ENCODE measurements around the gene NUP107. TPM values are rescaled to one million over a fixed set of nuclear protein-coding genes. Genes with fewer than 3 reads are reported as not detected.

NUP107 gene
- total RNA-seq, 1 experiment from 2014 or later: 132 TPM

DNA sequence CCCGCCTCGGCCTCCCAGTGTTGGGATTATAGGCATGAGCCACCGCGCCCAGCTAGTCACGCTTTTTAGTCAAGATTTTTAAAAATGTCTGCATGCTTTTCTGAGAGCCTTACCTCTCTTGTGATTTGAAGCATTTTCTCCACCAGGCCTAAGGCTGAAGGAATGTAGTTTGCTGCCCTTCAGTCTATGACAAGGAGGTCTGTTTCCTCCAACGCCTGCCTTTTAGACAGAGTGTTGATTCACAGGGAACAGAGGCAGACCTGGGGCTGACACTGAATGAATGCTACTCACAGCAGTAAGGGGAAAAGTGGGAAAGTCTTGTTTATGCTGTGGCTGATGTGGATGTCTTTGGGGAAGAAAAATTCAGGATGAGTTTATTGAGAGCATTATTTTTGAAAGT is 94.0 kb downstream of the NUP107 start (continued):
- TF ChIP-seq CBFB (CRISPR knock-in tag; IDR thresholded peaks at IDR 0.05; ENCODE audit: low read depth) (no peak), GABPB1 (CRISPR knock-in tag; IDR thresholded peaks at IDR 0.05) (no peak), TEAD4 (CRISPR knock-in tag; IDR thresholded peaks at IDR 0.05) (no peak), RORB (CRISPR knock-in tag; IDR thresholded peaks at IDR 0.05) (no peak), JUN (CRISPR knock-in tag; IDR thresholded peaks at IDR 0.05) (no peak)

- TF ChIP-seq, protein P1, sequence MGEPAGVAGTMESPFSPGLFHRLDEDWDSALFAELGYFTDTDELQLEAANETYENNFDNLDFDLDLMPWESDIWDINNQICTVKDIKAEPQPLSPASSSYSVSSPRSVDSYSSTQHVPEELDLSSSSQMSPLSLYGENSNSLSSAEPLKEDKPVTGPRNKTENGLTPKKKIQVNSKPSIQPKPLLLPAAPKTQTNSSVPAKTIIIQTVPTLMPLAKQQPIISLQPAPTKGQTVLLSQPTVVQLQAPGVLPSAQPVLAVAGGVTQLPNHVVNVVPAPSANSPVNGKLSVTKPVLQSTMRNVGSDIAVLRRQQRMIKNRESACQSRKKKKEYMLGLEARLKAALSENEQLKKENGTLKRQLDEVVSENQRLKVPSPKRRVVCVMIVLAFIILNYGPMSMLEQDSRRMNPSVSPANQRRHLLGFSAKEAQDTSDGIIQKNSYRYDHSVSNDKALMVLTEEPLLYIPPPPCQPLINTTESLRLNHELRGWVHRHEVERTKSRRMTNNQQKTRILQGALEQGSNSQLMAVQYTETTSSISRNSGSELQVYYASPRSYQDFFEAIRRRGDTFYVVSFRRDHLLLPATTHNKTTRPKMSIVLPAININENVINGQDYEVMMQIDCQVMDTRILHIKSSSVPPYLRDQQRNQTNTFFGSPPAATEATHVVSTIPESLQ (CRISPR knock-in tag; IDR thresholded peaks at IDR 0.05): no peak
- TF ChIP-seq IRF2 (CRISPR knock-in tag; IDR thresholded peaks at IDR 0.05; ENCODE audit: borderline replicate concordance, low read depth): no peak
- TF ChIP-seq RORB (CRISPR knock-in tag; IDR thresholded peaks at IDR 0.05): no peak
- TF ChIP-seq, protein P2, sequence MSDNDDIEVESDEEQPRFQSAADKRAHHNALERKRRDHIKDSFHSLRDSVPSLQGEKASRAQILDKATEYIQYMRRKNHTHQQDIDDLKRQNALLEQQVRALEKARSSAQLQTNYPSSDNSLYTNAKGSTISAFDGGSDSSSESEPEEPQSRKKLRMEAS (CRISPR knock-in tag; IDR thresholded peaks at IDR 0.05): no peak
- TF ChIP-seq EMX1 (CRISPR knock-in tag; IDR thresholded peaks at IDR 0.05): no peak
- TF ChIP-seq MLX (CRISPR knock-in tag; IDR thresholded peaks at IDR 0.05): no peak
- no peak for TF ChIP-seq JAZF1 (CRISPR knock-in tag; IDR thresholded peaks at IDR 0.05)
- no peak for TF ChIP-seq USF1 (CRISPR knock-in tag; IDR thresholded peaks at IDR 0.05)
- TF ChIP-seq PRRX2 (CRISPR knock-in tag; IDR thresholded peaks at IDR 0.05): no peak
- no peak for TF ChIP-seq E2F1 (CRISPR knock-in tag; IDR thresholded peaks at IDR 0.05)
- no peak for TF ChIP-seq ESRRA (CRISPR knock-in tag; IDR thresholded peaks at IDR 0.05; ENCODE audit: borderline replicate concordance)
- no peak for TF ChIP-seq ETV6 (CRISPR knock-in tag; IDR thresholded peaks at IDR 0.05)
- TF ChIP-seq ZSCAN18 (CRISPR knock-in tag; IDR thresholded peaks at IDR 0.05): no peak
- TF ChIP-seq TP53 (CRISPR knock-in tag; IDR thresholded peaks at IDR 0.05): no peak
- TF ChIP-seq GABPB1 (CRISPR knock-in tag; IDR thresholded peaks at IDR 0.05): no peak
- Mint-ChIP-seq H3K27ac (no peak overlapping the region), H3K4me3 (no peak overlapping the region), H3K27me3 (ENCODE audit: low read depth) (no peaks in the 10 kb centered on the region), H3K36me3 (no peaks in the 10 kb centered on the region), H3K9me3 (no peaks in the 10 kb centered on the region), H3K4me1 (peaks cover 2% of the 10 kb centered on the region; the same call in 1 of the 2 replicates)
- no peak for ATAC-seq
- no peak for DNase-seq (ENCODE audit: low spot score)
- ChIA-PET POLR2A (no interaction called here), CTCF (no interaction called here)
Observed at GRCh38 chr12:68781728-68782127, 95.0 kb downstream of the NUP107 start.

- DNase-seq (ENCODE audit: low spot score): no peak
- peak; percentile 28 for ATAC-seq
- TF ChIP-seq MYBL2 (CRISPR knock-in tag; IDR thresholded peaks at IDR 0.05) (no peak), NR2C2 (CRISPR knock-in tag; IDR thresholded peaks at IDR 0.05) (no peak)
- no peaks in the 10 kb centered on the region for H3K27me3 Mint-ChIP-seq (ENCODE audit: low read depth)
- POLR2A ChIA-PET: no interaction called here
- no peak overlapping the region for H3K27ac Mint-ChIP-seq
- no peaks in the 10 kb centered on the region for H3K9me3 Mint-ChIP-seq
- no peak overlapping the region for H3K4me3 Mint-ChIP-seq
- CTCF ChIA-PET: interaction anchor here (1.2 kb wide), 1 partner anchor 743 kb away, joined by 3 read pairs; no protein-coding TSS in a partner anchor
- H3K36me3 Mint-ChIP-seq: no peaks in the 10 kb centered on the region
- H3K4me1 Mint-ChIP-seq: peaks cover 10% of the 10 kb centered on the region
Observed at GRCh38 chr12:68784015-68784414, 97.2 kb downstream of the NUP107 start.
